ENCODE data around the gene CRYZL1. TPM values are rescaled to one million over a fixed set of nuclear protein-coding genes. Genes with fewer than 3 reads are reported as not detected.

CRYZL1 gene
- total RNA-seq, 1 experiment from 2014 or later: 43.0 TPM

GRCh38 chr21:33660406-33660805, 18.9 kb upstream of the CRYZL1 start:
- H2AFZ ChIP-seq (ENCODE audit: low read depth, low read length, poor library complexity, severe bottlenecking): no peak overlapping the region
- no peak overlapping the region for H3K4me3 ChIP-seq (replicated peaks in 1 of 2; ENCODE audit: low read depth in 1 of 2, low read length in 2 of 2)
- ChIA-PET RAD21 (ENCODE audit: low non-redundant PET in 1 of 2, low total read pairs in 2 of 2, uncharacterized antibody in 2 of 2, unreplicated experiment in 2 of 2) (no interaction called here), CTCF (no interaction called here), POLR2A (no interaction called here)
- peaks cover 0 to 10% of the 10 kb centered on the region in 2 experiments; a peak in 1 of 4 replicates for H3K9me3 ChIP-seq (ENCODE audit: control insufficient read depth in 1 of 2, insufficient read depth in 1 of 2, low read depth in 1 of 2, low read length in 2 of 2)
- DNase-seq (ENCODE audit: low read depth, low spot score) (no peak), ATAC-seq (no peak)
- no peak for TF ChIP-seq TCF7L2 (IDR thresholded peaks at IDR 0.05; ENCODE audit: borderline replicate concordance, extremely low read depth, insufficient read depth, insufficient read length)
- no TSS peak for BruUV-seq (replicated peaks)
- no peaks in the 10 kb centered on the region for H3K9me2 ChIP-seq (ENCODE audit: insufficient read depth)
- no peak overlapping the region for H3K4me2 ChIP-seq (ENCODE audit: low read length)
- H4K20me1 ChIP-seq (ENCODE audit: insufficient read depth): no peaks in the 10 kb centered on the region
- no peaks in the 10 kb centered on the region for H3K36me3 ChIP-seq (ENCODE audit: control insufficient read depth in 1 of 2, insufficient read depth in 2 of 2, low read length in 2 of 2)
- H3K27ac ChIP-seq (ENCODE audit: low read depth, low read length): no peak overlapping the region
- no peak overlapping the region for H3K9ac ChIP-seq (ENCODE audit: low read length)
- no peaks in the 10 kb centered on the region for H3K27me3 ChIP-seq (ENCODE audit: insufficient read depth, low read length)
- intact Hi-C loops (cut with micrococcal nuclease): no loop called here
- peaks cover 76% of the 10 kb centered on the region for H3K79me2 ChIP-seq (ENCODE audit: insufficient read depth, low read length)
- peaks cover 18 to 33% of the 10 kb centered on the region in 2 experiments for H3K4me1 ChIP-seq (ENCODE audit: control insufficient read depth in 1 of 2, insufficient read depth in 2 of 2, low read length in 2 of 2)

GRCh38 chr21:33659568-33659949, 18.0 kb upstream of the CRYZL1 start:
- ChIA-PET RAD21 (ENCODE audit: low non-redundant PET in 1 of 2, low total read pairs in 2 of 2, uncharacterized antibody in 2 of 2, unreplicated experiment in 2 of 2) (no interaction called here), POLR2A (no interaction called here), CTCF (no interaction called here)
- no peak overlapping the region for H3K9ac ChIP-seq (ENCODE audit: low read length)
- peaks cover 80% of the 10 kb centered on the region for H3K79me2 ChIP-seq (ENCODE audit: insufficient read depth, low read length)
- DNase-seq (ENCODE audit: low read depth, low spot score): no peak
- H3K27ac ChIP-seq (ENCODE audit: low read depth, low read length): no peak overlapping the region
- peaks cover 26 to 42% of the 10 kb centered on the region in 2 experiments for H3K4me1 ChIP-seq (ENCODE audit: control insufficient read depth in 1 of 2, insufficient read depth in 2 of 2, low read length in 2 of 2)
- H3K27me3 ChIP-seq (ENCODE audit: insufficient read depth, low read length): no peaks in the 10 kb centered on the region
- no peaks in the 10 kb centered on the region for H3K9me2 ChIP-seq (ENCODE audit: insufficient read depth)
- no peak overlapping the region for H3K4me2 ChIP-seq (ENCODE audit: low read length)
- no peak overlapping the region for H3K4me3 ChIP-seq (replicated peaks in 1 of 2; ENCODE audit: low read depth in 1 of 2, low read length in 2 of 2)
- TF ChIP-seq CTCF (IDR thresholded peaks at IDR 0.05 in 2 of 3, conservative IDR thresholded peaks at IDR 0.05 in 1 of 3; ENCODE audit: borderline replicate concordance in 1 of 3, insufficient read depth in 1 of 3, low read depth in 2 of 3, low read length in 2 of 3): no peak
- TF ChIP-seq JUND (IDR thresholded peaks at IDR 0.05): no peak
- no peak for TF ChIP-seq CBX3 (IDR thresholded peaks at IDR 0.05; ENCODE audit: low read depth)
- TF ChIP-seq FOSL1 (IDR thresholded peaks at IDR 0.05; ENCODE audit: low read depth): no peak
- H2AFZ ChIP-seq (ENCODE audit: low read depth, low read length, poor library complexity, severe bottlenecking): no peak overlapping the region
- ATAC-seq: no peak
- no TSS peak for BruUV-seq (replicated peaks)
- no peaks in the 10 kb centered on the region for H3K36me3 ChIP-seq (ENCODE audit: control insufficient read depth in 1 of 2, insufficient read depth in 2 of 2, low read length in 2 of 2)
- peaks cover 0 to 10% of the 10 kb centered on the region in 2 experiments; a peak in 1 of 4 replicates for H3K9me3 ChIP-seq (ENCODE audit: control insufficient read depth in 1 of 2, insufficient read depth in 1 of 2, low read depth in 1 of 2, low read length in 2 of 2)
- intact Hi-C loops (cut with micrococcal nuclease): no loop called here
- H4K20me1 ChIP-seq (ENCODE audit: insufficient read depth): no peaks in the 10 kb centered on the region

All from HCT116 (cell line).